HCT116 (cell line): ENCODE data around the gene SEMA7A. TPM values are rescaled to one million over a fixed set of nuclear protein-coding genes. Genes with fewer than 3 reads are reported as not detected.

ENCODE experiments used
- ATAC-seq: fragments of 200-7000 bp; cut with Tn5 transposase; 2 replicates; pipeline ENCODE4 v1.9.1; 2020; ENCODE audit warnings: mild to moderate bottlenecking, moderate library complexity
- BruUV-seq: library from RNA; stranded (reverse); fragments of 400-500 nt; replicated peaks from 2 replicates; lab custom pipeline; 2021; lab: Mats Ljungman, UMichigan
- CTCF ChIA-PET: fragments of 300-600 bp; sonication (Branson Sonifier 250); formaldehyde crosslinking; loops from one replicate; lab custom pipeline; 2021; ENCODE audit warnings: antibody characterized with exemption; lab: Charles Lee
- POLR2A ChIA-PET: fragments of 300-600, 350-600 bp; sonication (Branson Sonifier 250); formaldehyde crosslinking; loops from one replicate; lab custom pipeline; 2021; ENCODE audit warnings: antibody characterized with exemption; lab: Charles Lee
- RAD21 ChIA-PET, 2 experiments: fragments of 300-600 bp; sonication (Branson Sonifier 250); formaldehyde crosslinking; loops; one replicate each; lab custom pipeline; 2023; ENCODE audit warnings: low total read pairs in 2 of 2; ENCODE audit not compliant: uncharacterized antibody in 2 of 2, unreplicated experiment in 2 of 2, low non-redundant PET in 1 of 2; lab: Charles Lee
- DNase-seq: peaks from one replicate; pipeline ENCODE4 v3.0.0-alpha.2; 2010; ENCODE audit warnings: low read depth, low spot score
- H2AFZ ChIP-seq: fragments of 200-600 bp; shearing (Covaris generic), sonication (generic); 2 replicates; pipeline ENCODE4 v1.6.1; 2017; ENCODE audit warnings: low read depth, mixed run types, mixed read lengths, antibody characterized with exemption, low read length; ENCODE audit not compliant: poor library complexity, severe bottlenecking
- H3K27ac ChIP-seq: 2 replicates; pipeline ENCODE4 v1.5.1; 2012; ENCODE audit warnings: low read depth, low read length
- H3K27me3 ChIP-seq: fragments of 200-600 bp; sonication (generic); 2 replicates; pipeline ENCODE4 v1.6.1; 2016; ENCODE audit warnings: mixed run types, low read length, mixed read lengths; ENCODE audit not compliant: insufficient read depth
- H3K36me3 ChIP-seq, 2 experiments: fragments of 200-500 bp in 1 of 2; fragments of 200-600 bp in 1 of 2; sonication (Bioruptor generic) in 1 of 2; sonication (generic) in 1 of 2; 2 replicates each; pipeline versions ENCODE4 v1.5.1 to v1.6.1; 2014 to 2016; ENCODE audit warnings: low read length in 2 of 2, inconsistent platforms in 1 of 2, mixed read lengths in 1 of 2, mixed run types in 1 of 2; ENCODE audit not compliant: insufficient read depth in 2 of 2, control insufficient read depth in 1 of 2
- H3K4me1 ChIP-seq, 2 experiments: fragments of 200-600 bp in 1 of 2; sonication (generic) in 1 of 2; 2 replicates each; pipeline versions ENCODE4 v1.5.1 to v1.6.1; 2012 to 2017; ENCODE audit warnings: low read length in 2 of 2, inconsistent platforms in 1 of 2, mild to moderate bottlenecking in 1 of 2, mixed read lengths in 1 of 2, mixed run types in 1 of 2, moderate library complexity in 1 of 2; ENCODE audit not compliant: insufficient read depth in 2 of 2, control insufficient read depth in 1 of 2
- H3K4me2 ChIP-seq: fragments of 200-600 bp; sonication (generic); 2 replicates; pipeline ENCODE4 v1.6.1; 2017; ENCODE audit warnings: mixed run types, low read length, mixed read lengths
- H3K4me3 ChIP-seq, 2 experiments: fragments of 200-600 bp in 1 of 2; sonication (generic) in 1 of 2; replicated peaks in 1 of 2; 2 replicates each; pipeline ENCODE4 v1.5.1; 2011 to 2016; ENCODE audit warnings: low read length in 2 of 2, control low read depth in 1 of 2, low read depth in 1 of 2, mild to moderate bottlenecking in 1 of 2, mixed read lengths in 1 of 2, mixed run types in 1 of 2
- H3K79me2 ChIP-seq: fragments of 200-600 bp; sonication (generic); 2 replicates; pipeline ENCODE4 v1.6.1; 2017; ENCODE audit warnings: mild to moderate bottlenecking, mixed run types, low read length, moderate library complexity, mixed read lengths; ENCODE audit not compliant: insufficient read depth
- H3K9ac ChIP-seq: fragments of 200-600 bp; sonication (generic); 2 replicates; pipeline ENCODE4 v1.6.1; 2016; ENCODE audit warnings: low read length, mixed read lengths
- H3K9me2 ChIP-seq: fragments of 200-600 bp; sonication (generic), shearing (Covaris generic); 2 replicates; pipeline ENCODE4 v1.6.1; 2017; ENCODE audit warnings: mixed run types, mild to moderate bottlenecking, moderate library complexity; ENCODE audit not compliant: insufficient read depth
- H3K9me3 ChIP-seq, 2 experiments: fragments of 200-500 bp in 1 of 2; fragments of 200-600 bp in 1 of 2; sonication (Bioruptor generic) in 1 of 2; sonication (generic) in 1 of 2; 2 replicates each; pipeline ENCODE4 v1.6.1; 2014 to 2017; ENCODE audit warnings: low read length in 2 of 2, mixed read lengths in 2 of 2, inconsistent platforms in 1 of 2, low read depth in 1 of 2, mild to moderate bottlenecking in 1 of 2, mixed run types in 1 of 2, moderate library complexity in 1 of 2; ENCODE audit not compliant: control insufficient read depth in 1 of 2, insufficient read depth in 1 of 2
- H4K20me1 ChIP-seq: fragments of 200-600 bp; sonication (generic), shearing (Covaris generic); 2 replicates; pipeline ENCODE4 v1.6.1; 2017; ENCODE audit warnings: mixed run types, mild to moderate bottlenecking, moderate library complexity; ENCODE audit not compliant: insufficient read depth
- CBX3 ChIP-seq: IDR thresholded peaks from 2 replicates; pipeline ENCODE4 v1.6.1; 2012; ENCODE audit warnings: low read depth
- CEBPB ChIP-seq: IDR thresholded peaks from 2 replicates; pipeline ENCODE4 v1.6.1; 2012; ENCODE audit warnings: low read depth
- CTCF ChIP-seq, 3 experiments: fragments of 200-600 bp in 1 of 3; sonication (generic) in 1 of 3; IDR thresholded peaks in 2 of 3; conservative IDR thresholded peaks in 1 of 3; 2 replicates each; pipeline ENCODE4 v1.5.1; 2012 to 2017; ENCODE audit warnings: low read depth in 2 of 3, low read length in 2 of 3, antibody characterized with exemption in 1 of 3, borderline replicate concordance in 1 of 3, control low read depth in 1 of 3, mild to moderate bottlenecking in 1 of 3, mixed read lengths in 1 of 3, mixed run types in 1 of 3, moderate library complexity in 1 of 3; ENCODE audit not compliant: insufficient read depth in 1 of 3
- EZH2 ChIP-seq: fragments of 200-600 bp; sonication (generic); IDR thresholded peaks from 2 replicates; pipeline ENCODE4 v1.6.1; 2017; ENCODE audit warnings: antibody characterized with exemption, mixed run types
- EZH2phosphoT487 ChIP-seq: fragments of 200-600 bp; IDR thresholded peaks from 2 replicates; pipeline ENCODE4 v1.6.1; 2018; ENCODE audit warnings: antibody characterized with exemption, borderline replicate concordance
- JUND ChIP-seq: IDR thresholded peaks from 2 replicates; pipeline ENCODE4 v1.6.1; 2012
- MAX ChIP-seq: IDR thresholded peaks from 2 replicates; pipeline ENCODE4 v1.6.1; 2012
- POLR2A ChIP-seq: IDR thresholded peaks from 2 replicates; pipeline ENCODE4 v1.7.0; 2011; ENCODE audit warnings: borderline replicate concordance; ENCODE audit not compliant: insufficient read depth, insufficient read length; ENCODE audit errors: extremely low read depth
- POLR2AphosphoS5 ChIP-seq: IDR thresholded peaks from 2 replicates; pipeline ENCODE4 v1.6.1; 2011; ENCODE audit warnings: mild to moderate bottlenecking, low read depth, low read length, moderate library complexity
- RAD21 ChIP-seq: IDR thresholded peaks from 2 replicates; pipeline ENCODE4 v1.6.1; 2012; ENCODE audit warnings: low read depth, mild to moderate bottlenecking
- SP1 ChIP-seq: IDR thresholded peaks from 2 replicates; pipeline ENCODE4 v1.6.1; 2012; ENCODE audit warnings: low read depth
- SRF ChIP-seq: IDR thresholded peaks from 2 replicates; pipeline ENCODE4 v1.6.1; 2012; ENCODE audit warnings: low read depth
- TCF7L2 ChIP-seq: IDR thresholded peaks from 2 replicates; pipeline ENCODE4 v1.7.0; 2011; ENCODE audit warnings: borderline replicate concordance, inconsistent platforms; ENCODE audit not compliant: insufficient read depth, insufficient read length; ENCODE audit errors: extremely low read depth
- YY1 ChIP-seq: IDR thresholded peaks from 2 replicates; pipeline ENCODE4 v1.6.1; 2011; ENCODE audit warnings: low read length, low read depth, moderate library complexity, mild to moderate bottlenecking; ENCODE audit not compliant: insufficient replicate concordance; ENCODE audit errors: extremely low read depth
- ZFX ChIP-seq: fragments of 450-650 bp; IDR thresholded peaks from 2 replicates; pipeline ENCODE4 v1.6.1; 2017
- ZNF274 ChIP-seq: fragments of 200-500 bp; sonication (Bioruptor generic); IDR thresholded peaks from 2 replicates; pipeline ENCODE4 v1.6.1; 2014; ENCODE audit warnings: mild to moderate bottlenecking, low read depth, low read length, inconsistent platforms
- intact Hi-C: fragments of 100-400 bp; cut with micrococcal nuclease; formaldehyde crosslinking; loops from 2 replicates; pipeline ENCODE4 v1.10.0; 2022
- total RNA-seq: library from RNA; stranded (reverse); gene quantifications from one replicate; pipeline ENCODE4 v1.2.1, GENCODE V29; 2021; ENCODE audit not compliant: unreplicated experiment
- TF ChIP-seq, protein P1 (sequence below): IDR thresholded peaks from 2 replicates; pipeline ENCODE4 v1.6.1; 2012

The SEMA7A gene
- total RNA-seq, 1 experiment from 2014 or later = 13.8 TPM

- Histone ChIP-seq H4K20me1 (no peaks in the 10 kb centered on the region), H3K27me3 (peaks cover 14% of the 10 kb centered on the region), H3K4me3 (no peak overlapping the region), H3K27ac (no peak overlapping the region), H3K79me2 (no peaks in the 10 kb centered on the region), H3K4me2 (no peak overlapping the region), H3K36me3 (no peaks in the 10 kb centered on the region), H3K4me1 (peaks cover 10 to 24% of the 10 kb centered on the region in 2 experiments; a peak in 3 of 4 replicates), H3K9me3 (no peaks in the 10 kb centered on the region), H3K9ac (no peak overlapping the region), H2AFZ (no peak overlapping the region)
- CTCF ChIA-PET = interaction anchor here (1.7 kb wide), 1 partner anchor 11 kb away, joined by 3 read pairs; no protein-coding TSS in a partner anchor
- POLR2A ChIA-PET = no interaction called here
- intact Hi-C loops = loop anchor here (10.0 kb wide), 1 partner anchor 614 kb away; no protein-coding TSS in a partner anchor
- TF ChIP-seq ZFX (no peak), YY1 (no peak), MAX (no peak), CTCF (IDR thresholded peaks at IDR 0.05 in 2 of 3, conservative IDR thresholded peaks at IDR 0.05 in 1 of 3; ENCODE audit: borderline replicate concordance in 1 of 3, insufficient read depth in 1 of 3, low read depth in 2 of 3, low read length in 2 of 3) (no peak), EZH2 (no peak), CBX3 (no peak), SRF (no peak), SP1 (no peak), CEBPB (no peak), TCF7L2 (no peak), POLR2AphosphoS5 (no peak), RAD21 (no peak), POLR2A (no peak), ZNF274 (no peak), JUND (no peak), EZH2phosphoT487 (no peak)
- TF ChIP-seq, protein P1, sequence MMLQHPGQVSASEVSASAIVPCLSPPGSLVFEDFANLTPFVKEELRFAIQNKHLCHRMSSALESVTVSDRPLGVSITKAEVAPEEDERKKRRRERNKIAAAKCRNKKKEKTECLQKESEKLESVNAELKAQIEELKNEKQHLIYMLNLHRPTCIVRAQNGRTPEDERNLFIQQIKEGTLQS = no peak
- TF ChIP-seq, all 23 proteins: peak for 0
- BruUV-seq = no TSS peak
- H3K9me2 ChIP-seq = no peaks in the 10 kb centered on the region
- ATAC-seq = no peak
- RAD21 ChIA-PET = no interaction called here
- no peak for DNase-seq
Observed at GRCh38 chr15:74370471-74370870, 63.3 kb downstream of the SEMA7A start.
